SK-MEL-5 (cell line): ENCODE results near the gene LIF. TPM values are rescaled to one million over a fixed set of nuclear protein-coding genes. Genes with fewer than 3 reads are reported as not detected.

Experiments
- DNase-seq: peaks from one replicate; pipeline ENCODE4 v3.0.0-alpha.2; 2016; ENCODE audit warnings: low read depth, low spot score
- in situ Hi-C: cut with HindIII; loops from 2 replicates; pipeline ENCODE4 v1.10.0; 2016; ENCODE audit warnings: low sequenced_read_pairs, high pct_unique_total_duplicates, low pct_unique_long_range_greater_than_20kb
- polyA plus RNA-seq, 2 experiments: library from polyadenylated mRNA; depleted of rRNA; stranded (reverse); fragments of >200 nt; gene quantifications; 2 replicates each; pipeline ENCODE4 v1.2.3, GENCODE V29; 2015
- total RNA-seq: library from RNA; depleted of rRNA; stranded (reverse); fragments of >200 nt; shearing (Covaris generic); gene quantifications from 2 replicates; pipeline ENCODE4 v1.2.3, GENCODE V29; 2014; rRNA removed

LIF gene
- 3.2 and 3.4 TPM in 2 replicates for total RNA-seq
- polyA plus RNA-seq (2015; cell fraction: cytosol; rRNA removed): 9.0 and 11.8 TPM in 2 replicates
- polyA plus RNA-seq (2015; cell fraction: nucleus; rRNA removed): 92.4 and 93.3 TPM in 2 replicates

- in situ Hi-C loops: no loop called here
- no peak for DNase-seq
Observed at GRCh38 chr22:30245985-30246813, at the start of gene LIF. Gene LIF (minus strand): TSS chr22:30246759. CDS start chr22:30246695, 64 bp downstream.

GRCh38 chr22:30296324-30296723 lies 49.8 kb upstream of the LIF start:
- DNase-seq: no peak
- in situ Hi-C loops: loop anchor here (25.0 kb wide), 1 partner anchor 91 kb away; the partner anchor contains the start of genes RNF215 and SEC14L2

- in situ Hi-C loops: loop anchor here (25.0 kb wide), 1 partner anchor 92 kb away; the partner anchor contains the start of genes RNF215 and SEC14L2
- DNase-seq: no peak
Observed at GRCh38 chr22:30295576-30295975, 49.0 kb upstream of the LIF start.

GRCh38 chr22:30294830-30295229 lies 48.3 kb upstream of the LIF start:
- no peak for DNase-seq
- in situ Hi-C loops: loop anchor here (25.0 kb wide), 1 partner anchor 92 kb away; the partner anchor contains the start of genes RNF215 and SEC14L2

- in situ Hi-C loops: loop anchor here (25.0 kb wide), 1 partner anchor 93 kb away; the partner anchor contains the start of genes RNF215 and SEC14L2
Observed at GRCh38 chr22:30294066-30294465, 47.5 kb upstream of the LIF start.

GRCh38 chr22:30293026-30293425 lies 46.5 kb upstream of the LIF start:
- in situ Hi-C loops: loop anchor here (25.0 kb wide), 1 partner anchor 94 kb away; the partner anchor contains the start of genes RNF215 and SEC14L2
- no peak for DNase-seq

More at GRCh38 chr22:30294066-30294465, 47.5 kb upstream of the LIF start:
- DNase-seq: no peak

- DNase-seq: no peak
- in situ Hi-C loops: loop anchor here (25.0 kb wide), 1 partner anchor 95 kb away; the partner anchor contains the start of genes RNF215 and SEC14L2
Observed at GRCh38 chr22:30292069-30292970, 45.8 kb upstream of the LIF start.

GRCh38 chr22:30291058-30291892 lies 44.7 kb upstream of the LIF start:
- DNase-seq: peak; percentile 67
- in situ Hi-C loops: loop anchor here (25.0 kb wide), 1 partner anchor 96 kb away; the partner anchor contains the start of genes RNF215 and SEC14L2

- in situ Hi-C loops: loop anchor here (25.0 kb wide), 1 partner anchor 97 kb away; the partner anchor contains the start of genes RNF215 and SEC14L2
- peak; percentile 76 for DNase-seq
Observed at GRCh38 chr22:30290342-30291057, 43.9 kb upstream of the LIF start.

- in situ Hi-C loops: loop anchor here (25.0 kb wide), 1 partner anchor 97 kb away; the partner anchor contains the start of genes RNF215 and SEC14L2
- DNase-seq: no peak
Observed at GRCh38 chr22:30289980-30290313, 43.4 kb upstream of the LIF start.

- peak; percentile 99 for DNase-seq
- in situ Hi-C loops: loop anchor here (25.0 kb wide), 1 partner anchor 98 kb away; the partner anchor contains the start of genes RNF215 and SEC14L2
Observed at GRCh38 chr22:30289141-30289979, 42.8 kb upstream of the LIF start, which contains the start of gene CASTOR1. Gene CASTOR1 (minus strand): TSS chr22:30289505. CDS start chr22:30289497, 8 bp downstream.

GRCh38 chr22:30288419-30289140 lies 42.0 kb upstream of the LIF start:
- in situ Hi-C loops: loop anchor here (25.0 kb wide), 1 partner anchor 99 kb away; the partner anchor contains the start of genes RNF215 and SEC14L2

GRCh38 chr22:30287648-30288418 lies 41.3 kb upstream of the LIF start:
- peak; percentile 90 for DNase-seq
- in situ Hi-C loops: loop anchor here (25.0 kb wide), 1 partner anchor 99 kb away; the partner anchor contains the start of genes RNF215 and SEC14L2

More at GRCh38 chr22:30288419-30289140, 42.0 kb upstream of the LIF start:
- no peak for DNase-seq
